Panc1 (cell line): ENCODE results near the gene DCAF10. TPM values are rescaled to one million over a fixed set of nuclear protein-coding genes. Genes with fewer than 3 reads are reported as not detected.
A peak's percentile ranks its signal among the peaks of the same experiment; 100 is the strongest.

Experiments
- ATAC-seq: fragments of 200-7000 bp; cut with Tn5 transposase; 2 replicates; pipeline ENCODE4 v1.9.1; 2020; ENCODE audit warnings: mild to moderate bottlenecking, moderate library complexity
- BruUV-seq: library from RNA; stranded (reverse); fragments of 400-500 nt; replicated peaks from 2 replicates; lab custom pipeline; 2021; lab: Mats Ljungman, UMichigan
- CTCF ChIA-PET: fragments of 300-600 bp; sonication (Branson Sonifier 250); formaldehyde crosslinking; loops from one replicate; lab custom pipeline; 2022; ENCODE audit warnings: antibody characterized with exemption; lab: Charles Lee
- POLR2A ChIA-PET: fragments of 300-600 bp; sonication (Branson Sonifier 250); formaldehyde crosslinking; loops from one replicate; lab custom pipeline; 2022; ENCODE audit warnings: antibody characterized with exemption; lab: Charles Lee
- DNase-seq: peaks from one replicate; pipeline ENCODE4 v3.0.0-alpha.2; 2010; ENCODE audit warnings: low read depth, low spot score
- H3K27ac ChIP-seq: 2 replicates; pipeline ENCODE4 v1.5.1; 2011; ENCODE audit warnings: mild to moderate bottlenecking, low read length, inconsistent platforms
- H3K27me3 ChIP-seq: fragments of 200-500 bp; sonication (Bioruptor generic); 2 replicates; pipeline ENCODE4 v1.6.0; 2014; ENCODE audit warnings: low read length, inconsistent platforms; ENCODE audit not compliant: control insufficient read depth, insufficient read depth
- H3K36me3 ChIP-seq: fragments of 200-500 bp; sonication (Bioruptor generic); 2 replicates; pipeline ENCODE4 v1.5.1; 2014; ENCODE audit warnings: inconsistent platforms, mild to moderate bottlenecking, low read length, moderate library complexity; ENCODE audit not compliant: control insufficient read depth, insufficient read depth
- H3K4me1 ChIP-seq: 2 replicates; pipeline ENCODE4 v1.5.1; 2011; ENCODE audit warnings: inconsistent platforms, mild to moderate bottlenecking, low read length, moderate library complexity; ENCODE audit not compliant: control insufficient read depth, insufficient read depth
- H3K4me3 ChIP-seq, 2 experiments: 2 replicates each; pipeline ENCODE4 v1.5.1; 2011 to 2012; ENCODE audit warnings: low read depth in 2 of 2, low read length in 2 of 2, mild to moderate bottlenecking in 2 of 2, inconsistent platforms in 1 of 2, moderate library complexity in 1 of 2
- H3K9me3 ChIP-seq: fragments of 200-500 bp; sonication (Bioruptor generic); 2 replicates; pipeline ENCODE4 v1.5.1; 2014; ENCODE audit warnings: low read depth, mild to moderate bottlenecking, inconsistent platforms, low read length, moderate library complexity; ENCODE audit not compliant: control insufficient read depth, insufficient read depth
- POLR2AphosphoS5 ChIP-seq: IDR thresholded peaks from 2 replicates; pipeline ENCODE4 v1.6.1; 2012; ENCODE audit warnings: mild to moderate bottlenecking, low read depth, low read length, moderate library complexity
- SIN3A ChIP-seq: IDR thresholded peaks from 2 replicates; pipeline ENCODE4 v1.6.1; 2012; ENCODE audit warnings: low read depth, mild to moderate bottlenecking, low read length, moderate library complexity, borderline replicate concordance; ENCODE audit not compliant: insufficient read depth
- TCF7L2 ChIP-seq: IDR thresholded peaks from 2 replicates; pipeline ENCODE4 v1.6.1; 2011; ENCODE audit warnings: mild to moderate bottlenecking, low read depth, low read length, inconsistent platforms
- in situ Hi-C: cut with HindIII; loops from 2 replicates; pipeline ENCODE4 v1.10.0; 2016; ENCODE audit warnings: low sequenced_read_pairs, low pct_unique_long_range_greater_than_20kb
- intact Hi-C: fragments of 100-400 bp; cut with micrococcal nuclease; formaldehyde crosslinking; loops from one replicate; pipeline ENCODE4 v1.10.0; 2022; ENCODE audit not compliant: unreplicated experiment
- total RNA-seq: library from RNA; stranded (reverse); gene quantifications from one replicate; pipeline ENCODE4 v1.2.1, GENCODE V29; 2021; ENCODE audit not compliant: unreplicated experiment
- TF ChIP-seq, protein P1 (sequence below), 2 experiments: IDR thresholded peaks; 2 replicates each; pipeline ENCODE4 v1.6.1; 2011 to 2012; ENCODE audit warnings: low read depth in 2 of 2, control low read depth in 1 of 2, low read length in 1 of 2, mild to moderate bottlenecking in 1 of 2, moderate library complexity in 1 of 2; ENCODE audit not compliant: insufficient read depth in 1 of 2
- TF ChIP-seq, protein P2 (sequence below): fragments of 450-650 bp; IDR thresholded peaks from 2 replicates; pipeline ENCODE4 v1.5.1; 2017; ENCODE audit warnings: mild to moderate bottlenecking

The DCAF10 gene
- total RNA-seq, 1 experiment from 2014 or later, result 18.5 TPM

DNA sequence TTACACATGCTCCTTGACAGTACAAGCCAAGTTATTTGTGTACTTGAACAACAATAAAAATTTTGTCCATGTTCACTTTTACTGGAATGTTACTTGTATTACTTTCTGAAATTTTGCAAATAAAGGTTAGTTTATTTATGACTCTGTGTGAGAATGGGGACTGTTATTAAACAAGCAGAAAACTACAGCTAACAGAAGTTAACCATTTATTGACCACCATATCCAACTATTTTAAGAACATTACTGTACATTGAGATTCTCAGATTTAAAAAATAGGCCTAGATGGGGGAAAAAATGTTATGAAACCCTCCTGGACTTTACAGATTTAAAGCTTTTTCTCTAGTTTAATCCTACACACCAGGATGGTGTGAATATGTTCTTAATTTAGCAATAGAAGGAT lies 101.5 kb downstream of the DCAF10 start:
- ChIA-PET POLR2A (interaction anchor here (0.5 kb wide), 1 partner anchor 1346 kb away, joined by 5 read pairs; no protein-coding TSS in a partner anchor), CTCF (no interaction called here)
- Histone ChIP-seq H3K27me3 (no peaks in the 10 kb centered on the region), H3K4me3 (peak overlapping the region in 1 of 2 experiments; percentile 74; a peak in 3 of 4 replicates), H3K36me3 (peaks cover 7% of the 10 kb centered on the region), H3K27ac (no peak overlapping the region), H3K9me3 (no peaks in the 10 kb centered on the region), H3K4me1 (peaks cover 16% of the 10 kb centered on the region)
- no TSS peak for BruUV-seq
- TF ChIP-seq SIN3A, result no peak
- no peak for DNase-seq
- in situ Hi-C loops, result no loop called here
- no peak for ATAC-seq
- intact Hi-C loops, result no loop called here

DNA sequence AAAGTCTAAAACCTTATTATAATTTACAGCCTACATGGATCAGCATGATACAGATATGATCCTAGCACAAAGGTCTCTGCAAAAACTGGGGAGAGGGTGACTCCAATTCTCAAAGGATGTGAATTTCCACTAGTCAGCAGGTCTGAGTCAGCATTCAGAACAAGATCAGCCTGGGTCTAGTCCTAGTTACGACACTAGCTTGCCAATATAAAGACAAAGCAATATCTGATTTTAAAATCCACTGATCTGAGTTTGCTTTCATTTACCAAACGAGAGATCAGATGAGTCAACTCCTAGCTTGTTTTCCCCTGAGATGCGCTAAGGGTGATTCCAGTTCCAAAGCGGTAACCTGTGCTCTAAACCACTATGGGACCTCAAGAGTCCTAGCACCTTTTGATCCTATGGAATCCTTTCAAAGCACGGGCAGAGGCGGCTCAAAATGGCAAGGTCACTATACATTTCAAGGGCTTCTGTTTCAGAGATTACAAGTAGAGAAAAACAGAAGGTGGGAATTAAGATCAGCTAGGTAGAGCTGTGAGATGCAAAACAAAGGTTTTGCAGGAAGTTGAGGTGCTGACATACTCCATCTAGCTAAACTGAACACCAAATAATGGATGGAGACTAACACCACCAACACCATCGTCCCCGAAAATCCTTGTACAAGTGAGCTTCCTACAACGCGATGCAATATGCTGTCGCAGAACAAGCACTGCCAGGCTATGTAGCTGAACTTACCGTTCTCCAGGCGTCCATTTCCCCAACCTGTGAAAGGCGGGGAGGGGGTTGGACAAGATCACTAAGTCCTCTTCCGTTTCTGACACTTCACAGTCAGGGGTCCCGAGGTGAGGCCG lies 102.4 kb downstream of the DCAF10 start:
- ATAC-seq (peak; percentile 6), DNase-seq (no peak)
- Histone ChIP-seq H3K4me3 (peak overlapping the region; percentile 74 to 84), H3K27ac (peak overlapping the region; percentile 79), H3K4me1 (peaks cover 16% of the 10 kb centered on the region), H3K36me3 (peaks cover 7% of the 10 kb centered on the region), H3K9me3 (no peaks in the 10 kb centered on the region), H3K27me3 (no peaks in the 10 kb centered on the region)
- intact Hi-C loops (no loop called here), in situ Hi-C loops (no loop called here)
- ChIA-PET POLR2A (interaction anchor here (0.5 to 0.6 kb wide), 4 partner anchors 18 to 1347 kb away, joined by 3 to 7 read pairs (median 4); no protein-coding TSS in a partner anchor), CTCF (interaction anchor here (1.1 kb wide), 1 partner anchor 422 kb away, joined by 3 read pairs; no protein-coding TSS in a partner anchor)
- BruUV-seq, result no TSS peak
- no peak for TF ChIP-seq POLR2AphosphoS5
- TF ChIP-seq, protein P1, sequence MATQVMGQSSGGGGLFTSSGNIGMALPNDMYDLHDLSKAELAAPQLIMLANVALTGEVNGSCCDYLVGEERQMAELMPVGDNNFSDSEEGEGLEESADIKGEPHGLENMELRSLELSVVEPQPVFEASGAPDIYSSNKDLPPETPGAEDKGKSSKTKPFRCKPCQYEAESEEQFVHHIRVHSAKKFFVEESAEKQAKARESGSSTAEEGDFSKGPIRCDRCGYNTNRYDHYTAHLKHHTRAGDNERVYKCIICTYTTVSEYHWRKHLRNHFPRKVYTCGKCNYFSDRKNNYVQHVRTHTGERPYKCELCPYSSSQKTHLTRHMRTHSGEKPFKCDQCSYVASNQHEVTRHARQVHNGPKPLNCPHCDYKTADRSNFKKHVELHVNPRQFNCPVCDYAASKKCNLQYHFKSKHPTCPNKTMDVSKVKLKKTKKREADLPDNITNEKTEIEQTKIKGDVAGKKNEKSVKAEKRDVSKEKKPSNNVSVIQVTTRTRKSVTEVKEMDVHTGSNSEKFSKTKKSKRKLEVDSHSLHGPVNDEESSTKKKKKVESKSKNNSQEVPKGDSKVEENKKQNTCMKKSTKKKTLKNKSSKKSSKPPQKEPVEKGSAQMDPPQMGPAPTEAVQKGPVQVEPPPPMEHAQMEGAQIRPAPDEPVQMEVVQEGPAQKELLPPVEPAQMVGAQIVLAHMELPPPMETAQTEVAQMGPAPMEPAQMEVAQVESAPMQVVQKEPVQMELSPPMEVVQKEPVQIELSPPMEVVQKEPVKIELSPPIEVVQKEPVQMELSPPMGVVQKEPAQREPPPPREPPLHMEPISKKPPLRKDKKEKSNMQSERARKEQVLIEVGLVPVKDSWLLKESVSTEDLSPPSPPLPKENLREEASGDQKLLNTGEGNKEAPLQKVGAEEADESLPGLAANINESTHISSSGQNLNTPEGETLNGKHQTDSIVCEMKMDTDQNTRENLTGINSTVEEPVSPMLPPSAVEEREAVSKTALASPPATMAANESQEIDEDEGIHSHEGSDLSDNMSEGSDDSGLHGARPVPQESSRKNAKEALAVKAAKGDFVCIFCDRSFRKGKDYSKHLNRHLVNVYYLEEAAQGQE (IDR thresholded peaks at IDR 0.05; ENCODE audit: insufficient read depth in 1 of 2, low read depth in 2 of 2, low read length in 1 of 2), result no peak
- TF ChIP-seq, protein P2, sequence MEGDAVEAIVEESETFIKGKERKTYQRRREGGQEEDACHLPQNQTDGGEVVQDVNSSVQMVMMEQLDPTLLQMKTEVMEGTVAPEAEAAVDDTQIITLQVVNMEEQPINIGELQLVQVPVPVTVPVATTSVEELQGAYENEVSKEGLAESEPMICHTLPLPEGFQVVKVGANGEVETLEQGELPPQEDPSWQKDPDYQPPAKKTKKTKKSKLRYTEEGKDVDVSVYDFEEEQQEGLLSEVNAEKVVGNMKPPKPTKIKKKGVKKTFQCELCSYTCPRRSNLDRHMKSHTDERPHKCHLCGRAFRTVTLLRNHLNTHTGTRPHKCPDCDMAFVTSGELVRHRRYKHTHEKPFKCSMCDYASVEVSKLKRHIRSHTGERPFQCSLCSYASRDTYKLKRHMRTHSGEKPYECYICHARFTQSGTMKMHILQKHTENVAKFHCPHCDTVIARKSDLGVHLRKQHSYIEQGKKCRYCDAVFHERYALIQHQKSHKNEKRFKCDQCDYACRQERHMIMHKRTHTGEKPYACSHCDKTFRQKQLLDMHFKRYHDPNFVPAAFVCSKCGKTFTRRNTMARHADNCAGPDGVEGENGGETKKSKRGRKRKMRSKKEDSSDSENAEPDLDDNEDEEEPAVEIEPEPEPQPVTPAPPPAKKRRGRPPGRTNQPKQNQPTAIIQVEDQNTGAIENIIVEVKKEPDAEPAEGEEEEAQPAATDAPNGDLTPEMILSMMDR, result no peak
- TF ChIP-seq TCF7L2, result no peak
- no peak for TF ChIP-seq SIN3A
